GM12872 (cell line): ENCODE measurements around the gene RIPOR3.
A peak's percentile ranks its signal among the peaks of the same experiment; 100 is the strongest.

Experiments
- TF ChIP-seq, protein P1 (sequence below): IDR thresholded peaks from 3 replicates; pipeline ENCODE4 v1.5.1; 2011; ENCODE audit warnings: low read depth, mild to moderate bottlenecking, low read length, moderate library complexity; ENCODE audit not compliant: insufficient read depth

The RIPOR3 gene

GRCh38 chr20:50594231-50594590 lies 97.1 kb downstream of the RIPOR3 start:
- TF ChIP-seq, protein P1, sequence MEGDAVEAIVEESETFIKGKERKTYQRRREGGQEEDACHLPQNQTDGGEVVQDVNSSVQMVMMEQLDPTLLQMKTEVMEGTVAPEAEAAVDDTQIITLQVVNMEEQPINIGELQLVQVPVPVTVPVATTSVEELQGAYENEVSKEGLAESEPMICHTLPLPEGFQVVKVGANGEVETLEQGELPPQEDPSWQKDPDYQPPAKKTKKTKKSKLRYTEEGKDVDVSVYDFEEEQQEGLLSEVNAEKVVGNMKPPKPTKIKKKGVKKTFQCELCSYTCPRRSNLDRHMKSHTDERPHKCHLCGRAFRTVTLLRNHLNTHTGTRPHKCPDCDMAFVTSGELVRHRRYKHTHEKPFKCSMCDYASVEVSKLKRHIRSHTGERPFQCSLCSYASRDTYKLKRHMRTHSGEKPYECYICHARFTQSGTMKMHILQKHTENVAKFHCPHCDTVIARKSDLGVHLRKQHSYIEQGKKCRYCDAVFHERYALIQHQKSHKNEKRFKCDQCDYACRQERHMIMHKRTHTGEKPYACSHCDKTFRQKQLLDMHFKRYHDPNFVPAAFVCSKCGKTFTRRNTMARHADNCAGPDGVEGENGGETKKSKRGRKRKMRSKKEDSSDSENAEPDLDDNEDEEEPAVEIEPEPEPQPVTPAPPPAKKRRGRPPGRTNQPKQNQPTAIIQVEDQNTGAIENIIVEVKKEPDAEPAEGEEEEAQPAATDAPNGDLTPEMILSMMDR: no peak

DNA sequence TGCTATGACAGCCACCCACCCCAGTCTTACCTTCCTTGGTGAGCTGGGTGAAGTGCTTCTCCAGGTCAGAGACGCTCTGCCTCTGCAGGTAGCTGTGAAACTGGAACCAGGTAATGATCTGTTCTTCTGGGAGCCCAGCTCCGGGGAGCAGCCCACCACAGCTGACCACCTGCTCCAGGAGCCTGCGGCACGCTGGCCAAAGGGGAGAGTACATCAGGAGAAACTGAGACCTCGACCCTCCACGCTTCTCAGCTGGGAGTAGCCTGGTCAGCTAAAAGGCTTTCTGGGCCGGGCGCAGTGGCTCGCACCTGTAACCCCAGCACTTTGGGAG lies 98.4 kb downstream of the RIPOR3 start:
- TF ChIP-seq, protein P1: no peak

DNA sequence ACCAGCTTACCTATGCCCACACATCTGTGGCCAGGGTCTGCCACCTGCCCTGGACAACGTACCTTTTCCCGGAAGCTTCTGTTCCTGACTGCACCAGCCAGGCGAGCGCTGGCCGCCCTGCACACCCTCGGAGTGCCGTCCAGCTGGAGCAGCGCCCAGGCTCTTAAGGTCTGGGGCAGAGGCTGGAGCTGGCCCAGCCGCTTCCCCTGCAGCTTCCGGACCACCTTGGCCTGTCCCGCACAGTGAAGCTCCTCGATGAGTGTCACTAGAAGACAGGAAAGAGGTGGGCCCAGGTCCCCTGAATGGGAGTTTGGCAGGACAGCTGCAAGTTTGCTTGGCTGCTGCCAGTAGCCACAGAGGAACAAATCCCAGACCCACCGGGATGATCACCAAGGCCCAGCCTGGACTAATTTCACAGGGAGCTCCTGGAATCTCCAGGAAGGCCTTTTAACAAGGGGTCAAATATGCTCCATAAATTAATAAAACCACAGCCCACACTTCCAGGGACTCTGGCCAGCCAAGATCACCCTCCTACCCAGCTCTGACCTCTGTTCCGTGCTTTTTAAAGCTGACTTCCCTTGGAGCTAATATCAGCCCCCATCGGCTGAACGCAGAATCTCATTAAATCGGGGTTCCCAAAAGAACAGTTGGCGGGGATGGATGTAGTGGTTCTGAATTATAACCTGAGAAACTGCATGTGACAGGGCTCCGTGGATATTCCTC lies 98.9 kb downstream of the RIPOR3 start:
- TF ChIP-seq, protein P1: no peak

- TF ChIP-seq, protein P1: no peak
Observed at GRCh38 chr20:50591233-50591852, 100.0 kb downstream of the RIPOR3 start.

GRCh38 chr20:50590348-50590664 lies 101.0 kb downstream of the RIPOR3 start:
- TF ChIP-seq, protein P1: no peak

GRCh38 chr20:50589548-50590347 lies 101.6 kb downstream of the RIPOR3 start:
- TF ChIP-seq, protein P1: no peak

DNA sequence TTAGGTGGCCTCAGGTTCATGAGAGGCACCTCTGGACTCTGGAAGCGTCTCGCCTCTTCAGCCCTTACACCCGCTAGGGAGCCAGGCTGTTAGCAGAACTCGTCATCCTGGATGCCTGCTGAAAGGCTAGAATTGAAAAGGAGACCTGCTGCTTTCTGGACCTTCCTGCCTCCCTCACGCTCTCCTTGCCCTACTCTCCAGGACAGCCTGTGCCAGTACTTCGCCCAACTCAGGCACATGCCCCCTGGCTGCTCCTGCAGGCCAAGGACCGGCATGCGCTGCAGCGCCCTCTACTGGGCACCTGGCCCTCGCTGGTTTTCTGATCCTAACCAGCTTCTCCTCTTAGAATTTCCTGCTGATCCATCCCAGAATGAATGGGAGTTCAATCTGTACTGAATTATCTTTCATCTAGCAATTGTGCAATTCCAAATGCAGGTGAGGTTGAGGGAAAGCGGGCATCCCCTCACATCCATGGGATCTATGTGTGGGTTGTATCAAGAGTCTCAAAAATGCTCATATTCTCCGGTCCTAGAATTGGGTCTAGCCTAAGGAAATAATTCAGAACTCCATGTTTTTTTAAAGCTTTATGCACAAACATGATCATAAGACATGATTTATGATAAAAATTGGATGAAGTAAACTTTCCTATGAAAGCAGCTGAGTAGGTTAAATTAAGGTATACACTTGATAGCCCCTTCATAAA lies 103.2 kb downstream of the RIPOR3 start:
- TF ChIP-seq, protein P1: peak; percentile 99
